IPS-NIHi7 (cell line): ENCODE measurements around the gene SLC22A2.

Source experiments
- DNase-seq: peaks from one replicate; pipeline ENCODE4 v3.0.0; 2012; ENCODE audit warnings: mixed read lengths; ENCODE audit errors: extremely low spot score

The SLC22A2 gene

DNA sequence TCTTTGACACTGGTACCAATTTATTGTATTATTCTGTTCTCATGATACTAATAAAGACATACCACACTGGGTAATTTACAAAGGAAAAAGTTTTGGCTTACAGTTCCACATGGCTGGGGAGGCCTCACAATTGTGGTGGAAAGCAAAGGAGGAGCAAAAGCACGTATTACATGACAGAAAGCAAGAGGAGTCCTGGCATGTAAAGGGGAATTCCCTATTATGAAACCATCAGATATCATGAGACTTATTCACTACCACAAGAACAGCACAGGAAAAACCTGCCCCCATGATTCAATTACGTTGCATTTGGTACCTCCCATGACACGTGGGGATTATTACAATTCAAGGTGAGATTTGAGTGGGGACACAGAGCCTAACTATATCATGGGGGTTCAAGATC, 43.4 kb downstream of the SLC22A2 start:
- no peak for DNase-seq

DNA sequence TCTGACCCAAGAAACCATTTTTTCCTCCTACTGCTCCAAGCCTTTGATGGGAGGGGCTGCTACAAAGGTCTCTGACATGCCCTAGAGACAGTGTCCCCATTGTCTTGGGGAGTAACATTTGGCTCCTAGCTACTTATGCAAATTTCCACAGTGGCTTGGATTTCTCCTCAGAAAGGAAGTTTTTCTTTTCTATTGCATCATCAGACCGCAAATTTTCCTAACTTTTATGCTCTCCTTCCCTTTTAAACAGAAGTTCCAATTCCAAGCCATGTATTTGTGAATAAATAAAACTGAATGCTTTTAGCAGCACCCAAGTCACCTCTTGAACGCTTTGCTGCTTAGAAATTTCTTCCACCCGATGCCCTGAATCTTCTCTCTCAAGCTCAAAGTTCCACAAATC, 51.0 kb downstream of the SLC22A2 start:
- no peak for DNase-seq

DNA sequence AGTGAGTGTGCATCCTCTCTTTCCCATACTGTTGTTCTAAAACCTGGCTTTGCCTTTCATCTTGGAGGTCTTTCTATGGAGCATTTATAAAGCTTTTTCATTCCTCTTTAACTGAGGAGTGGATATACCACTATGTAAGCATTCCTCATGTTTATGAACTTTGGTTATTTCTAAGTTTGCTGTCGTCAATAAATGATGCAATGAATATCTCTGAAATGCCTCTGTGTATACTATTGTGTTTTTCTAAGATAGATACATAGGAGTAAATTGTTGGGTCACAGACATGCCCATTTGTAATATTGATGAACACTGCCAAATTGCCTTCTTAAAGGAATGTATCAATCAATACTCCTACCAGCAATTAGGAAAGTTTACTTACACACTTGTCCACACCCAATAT, 53.9 kb downstream of the SLC22A2 start:
- DNase-seq: no peak

DNA sequence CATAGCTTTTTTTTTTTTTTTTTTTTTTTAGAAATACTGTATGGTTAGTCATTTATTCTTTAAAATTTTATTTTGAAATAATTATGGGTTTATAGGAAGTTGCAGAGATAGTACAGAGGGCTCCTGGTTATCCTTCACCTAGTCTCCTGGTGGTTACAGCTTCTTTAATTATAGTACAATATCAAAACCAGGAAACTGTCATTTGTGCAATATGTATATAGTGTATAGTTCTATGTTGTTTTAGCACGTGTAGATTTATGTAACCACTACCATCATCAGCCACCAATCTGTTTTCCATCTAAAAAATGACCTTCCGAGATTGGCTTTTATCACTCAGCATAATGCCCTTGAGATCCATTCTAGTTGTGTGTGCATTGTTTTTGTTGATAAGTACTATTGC, 54.7 kb downstream of the SLC22A2 start:
- DNase-seq: no peak

DNA sequence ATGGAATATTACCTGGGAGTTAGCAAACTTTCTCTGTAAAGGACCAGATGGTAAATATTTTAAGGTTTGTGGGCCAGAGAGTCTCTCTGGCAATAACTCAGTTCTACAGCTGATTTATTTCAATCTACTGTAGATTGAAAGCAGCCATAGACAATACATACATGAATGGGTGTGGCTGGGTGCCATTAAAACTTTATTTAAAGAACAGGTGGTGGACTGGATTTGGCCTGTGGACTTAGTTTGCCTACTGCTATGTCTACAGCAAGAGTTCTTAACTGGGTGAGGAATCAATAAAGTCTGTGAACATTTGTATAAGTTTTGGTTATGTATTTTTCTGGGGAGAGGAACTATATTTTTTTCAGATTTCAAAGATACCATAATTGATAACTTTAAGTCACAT, 55.1 kb downstream of the SLC22A2 start:
- DNase-seq: no peak

DNA sequence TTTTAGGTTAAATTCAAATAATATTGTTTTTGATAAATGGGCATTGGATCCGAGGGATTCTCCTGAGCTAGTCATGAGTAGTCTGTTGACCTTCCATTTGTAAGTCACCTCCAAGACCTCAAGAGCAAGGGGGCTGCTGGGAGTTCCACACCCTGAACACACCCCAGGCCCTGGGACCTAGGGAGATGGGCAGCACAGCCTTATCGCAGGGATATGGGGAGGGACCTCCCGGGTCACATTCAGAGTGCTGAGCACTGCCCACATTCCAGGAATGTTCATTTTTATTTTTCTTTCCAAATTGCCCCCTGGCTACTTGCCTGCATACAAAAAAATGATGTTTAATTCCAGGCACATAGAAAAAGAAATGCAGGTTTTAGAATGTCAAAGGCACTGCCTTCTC, 55.5 kb downstream of the SLC22A2 start:
- DNase-seq: no peak

DNA sequence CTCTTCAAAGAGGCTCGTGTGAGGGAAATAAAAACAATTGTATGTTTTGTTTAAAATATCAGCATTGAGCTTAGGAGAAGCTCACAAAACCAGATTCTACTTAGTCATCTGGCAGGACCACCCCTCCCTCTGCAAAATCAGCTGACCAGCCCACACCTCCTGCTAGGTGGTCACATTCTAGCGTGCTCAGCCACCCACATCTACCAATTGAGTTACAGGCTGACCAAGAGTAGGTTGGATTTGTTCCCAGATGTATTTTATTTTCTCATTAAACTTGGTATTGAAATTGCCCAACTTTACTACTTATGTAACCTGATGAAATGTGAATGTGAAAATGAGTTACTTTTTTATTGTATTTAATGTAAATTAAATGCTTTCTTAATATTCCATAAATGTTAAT, 56.2 kb downstream of the SLC22A2 start:
- DNase-seq: no peak

DNA sequence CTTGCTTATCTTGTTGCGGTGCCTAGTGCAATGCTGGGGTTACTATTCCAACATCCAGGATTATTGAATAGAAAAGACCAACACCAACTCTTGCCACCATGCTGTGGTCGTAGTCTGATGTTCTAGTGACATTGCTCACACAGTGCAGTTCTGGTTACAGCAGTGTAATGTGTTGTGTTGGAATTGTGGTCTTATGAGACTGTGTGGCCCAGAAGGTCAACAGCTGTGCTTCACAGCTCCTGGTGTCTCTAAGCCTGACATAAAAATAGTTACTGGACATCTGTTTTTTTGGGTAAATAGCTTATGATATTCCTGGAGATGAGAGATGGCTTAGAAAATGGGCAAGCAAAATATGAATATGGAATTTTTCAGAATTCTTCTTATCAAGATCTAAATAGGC, 57.6 kb downstream of the SLC22A2 start:
- DNase-seq: no peak

DNA sequence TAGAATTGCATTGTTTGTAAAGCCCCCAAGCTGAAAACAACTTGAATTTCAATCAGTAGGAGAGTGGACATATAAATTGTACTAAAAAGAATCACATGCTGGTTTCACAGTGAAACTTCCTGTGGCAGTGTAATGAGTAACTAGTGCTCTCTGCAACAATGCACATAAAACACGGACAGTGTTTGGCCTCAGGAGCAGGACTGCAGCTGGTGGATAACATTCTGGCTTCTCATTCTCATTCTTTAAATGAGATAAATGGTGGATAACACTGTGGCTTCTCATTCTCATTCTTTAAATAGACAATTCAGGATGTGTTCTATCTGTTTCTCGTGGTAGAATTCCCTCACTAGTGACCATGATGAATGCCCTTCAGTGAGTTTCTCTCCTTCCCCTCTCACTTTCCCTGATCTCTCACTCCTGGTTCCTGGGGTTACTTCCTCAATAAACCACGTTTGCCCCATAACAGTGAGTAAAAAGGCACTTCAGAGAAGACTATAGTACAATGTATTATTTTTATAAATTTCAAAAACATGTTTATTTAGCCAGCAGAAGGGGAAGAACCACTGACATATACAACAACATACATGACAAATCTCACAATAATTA, 59.9 kb downstream of the SLC22A2 start:
- DNase-seq: no peak

DNA sequence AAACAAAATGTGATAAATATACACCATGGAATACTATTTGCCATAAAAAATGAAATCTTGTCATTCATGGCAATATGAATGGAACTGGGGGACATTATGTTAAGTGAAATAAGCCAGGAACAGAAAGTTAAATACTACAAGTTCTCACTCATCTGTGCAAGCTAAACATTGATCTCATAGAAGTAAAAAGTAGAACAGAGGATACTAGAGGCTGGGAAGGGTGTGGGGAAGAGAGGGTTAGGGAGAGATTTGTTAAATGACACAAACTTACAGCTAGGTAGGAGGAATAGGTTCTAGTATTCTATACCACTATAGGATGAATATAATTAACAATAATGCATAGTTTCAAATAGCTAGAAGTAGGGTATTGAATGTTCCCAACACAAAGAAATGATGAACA, 61.0 kb downstream of the SLC22A2 start:
- DNase-seq: no peak

DNA sequence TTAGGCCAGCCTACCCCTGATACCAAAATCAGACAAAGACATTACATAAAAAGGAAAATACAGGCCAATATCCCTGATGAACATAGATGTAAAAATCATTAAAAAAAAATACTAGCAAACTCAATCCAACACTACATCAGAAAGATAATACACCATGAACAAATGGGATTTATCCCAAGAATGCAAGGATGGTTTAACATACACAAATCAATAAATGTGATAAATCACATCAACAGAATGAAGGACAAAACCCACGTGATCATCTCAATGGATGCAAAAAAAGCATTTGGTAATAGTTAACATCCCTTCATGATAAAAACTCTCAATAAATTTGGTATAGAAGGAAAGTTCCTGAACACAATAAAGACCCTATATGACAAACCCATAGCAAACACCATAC, 63.8 kb downstream of the SLC22A2 start:
- no peak for DNase-seq

DNA sequence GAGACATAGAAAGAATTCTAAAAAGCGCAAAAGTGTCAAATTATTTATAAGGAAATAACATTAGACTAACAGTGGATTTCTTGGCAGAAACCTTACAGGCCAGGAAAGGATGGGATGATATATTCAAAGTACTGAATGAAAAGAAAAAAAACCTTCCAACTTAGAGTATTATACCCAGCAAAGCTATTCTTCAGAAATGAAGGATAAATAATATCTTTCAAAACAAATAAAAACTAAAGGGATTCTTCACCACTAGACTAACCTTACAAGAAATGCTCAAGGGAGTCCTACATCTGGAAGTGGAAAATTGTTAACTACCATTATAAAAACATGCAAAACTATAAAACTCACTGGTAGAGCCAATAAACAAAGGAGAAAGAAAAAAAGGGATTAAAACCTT, 65.8 kb downstream of the SLC22A2 start:
- no peak for DNase-seq

DNA sequence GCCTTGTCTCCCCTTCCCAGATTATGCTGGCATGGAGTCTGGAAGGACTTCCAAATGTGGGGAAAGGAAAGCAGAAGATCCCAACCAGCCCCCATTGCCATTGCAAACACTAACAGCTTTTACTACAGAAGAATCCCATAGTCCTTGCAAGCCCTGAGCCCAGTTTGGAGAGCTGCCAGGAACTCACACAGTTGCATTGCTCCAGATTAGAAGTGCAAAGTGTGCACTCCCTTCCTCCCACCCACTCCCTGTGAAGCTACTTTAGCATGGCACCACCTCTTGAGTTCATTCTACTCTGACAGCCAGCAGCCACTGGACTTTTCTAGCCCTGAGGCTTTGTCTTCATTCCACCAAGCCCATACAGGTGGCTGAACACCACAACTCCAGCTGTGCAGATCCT, 67.6 kb downstream of the SLC22A2 start:
- no peak for DNase-seq

DNA sequence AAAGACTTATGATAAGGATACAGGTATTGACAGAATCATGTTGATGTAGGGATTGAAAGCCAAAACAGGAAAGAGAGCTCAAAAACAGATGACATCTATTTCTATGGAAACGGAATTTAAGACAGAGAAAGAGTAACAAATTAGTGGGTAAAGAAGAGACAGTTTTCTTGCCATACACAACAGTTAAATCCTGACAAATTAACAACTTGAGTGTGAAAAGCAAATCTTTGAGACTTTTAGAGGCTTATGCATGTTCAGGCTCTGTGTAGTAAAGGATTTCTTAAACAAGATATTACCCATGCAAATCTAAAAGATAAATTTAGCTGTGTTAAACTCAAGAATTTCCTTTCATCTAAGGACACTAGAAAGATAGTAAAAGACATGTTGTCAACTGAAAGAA, 68.5 kb downstream of the SLC22A2 start:
- DNase-seq: no peak

DNA sequence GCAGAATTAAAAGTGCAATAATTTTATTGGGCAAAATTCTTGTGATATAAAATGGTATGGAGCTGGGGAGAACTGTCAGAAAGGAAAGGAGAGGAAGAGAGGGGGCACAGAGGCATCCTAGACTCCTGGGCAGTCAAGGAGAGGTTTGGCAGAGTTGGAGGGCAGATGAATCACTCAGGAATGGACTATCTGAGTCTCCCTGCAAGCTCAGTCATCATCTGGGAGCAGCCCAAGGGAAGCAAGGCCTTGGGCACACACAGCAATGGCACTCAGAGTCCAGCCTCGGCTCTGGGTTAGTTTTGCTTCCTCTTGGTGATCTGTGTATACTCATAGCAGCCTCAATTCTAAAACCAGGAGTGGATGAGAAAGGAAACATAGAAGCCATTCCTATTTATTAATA, 69.8 kb downstream of the SLC22A2 start:
- DNase-seq: no peak

DNA sequence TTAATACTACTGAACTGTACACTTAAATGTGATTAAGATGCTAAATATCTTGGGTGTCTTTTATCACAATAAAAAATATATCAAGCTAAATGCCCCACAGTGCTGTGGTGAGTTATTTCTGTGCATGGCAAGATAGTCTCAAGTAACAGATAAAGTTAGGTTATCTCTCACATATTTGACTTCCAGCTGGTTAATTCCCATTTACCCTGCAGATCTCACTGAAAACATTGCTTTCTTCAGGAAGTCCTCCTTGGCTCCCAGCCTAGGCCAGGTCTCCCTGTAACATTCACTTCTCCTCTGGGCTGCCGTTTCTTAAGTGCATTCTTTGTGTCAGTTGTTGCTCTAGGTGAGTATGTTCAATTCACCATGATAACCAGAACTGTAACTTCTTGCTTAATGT, 77.9 kb downstream of the SLC22A2 start:
- DNase-seq: no peak

DNA sequence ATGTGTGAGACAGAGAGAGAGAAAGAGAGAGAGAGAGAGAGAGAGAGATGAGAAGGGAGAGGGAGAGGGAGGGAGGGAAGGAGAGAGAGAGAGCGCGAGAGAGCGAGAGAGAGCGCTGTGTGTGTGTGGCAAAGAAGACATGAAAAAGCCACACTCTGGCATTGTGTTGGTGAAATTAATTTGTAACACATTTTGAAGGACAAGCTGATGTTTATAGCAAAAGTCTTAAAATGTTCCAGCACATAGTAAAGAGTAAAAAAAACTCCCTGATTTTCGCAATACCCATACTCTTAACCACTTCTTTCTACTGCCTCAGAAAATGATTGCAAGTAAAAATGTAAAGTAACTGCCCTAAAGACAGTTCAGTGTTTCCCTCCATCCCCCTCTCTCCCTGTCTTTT, 80.3 kb downstream of the SLC22A2 start:
- DNase-seq: no peak

DNA sequence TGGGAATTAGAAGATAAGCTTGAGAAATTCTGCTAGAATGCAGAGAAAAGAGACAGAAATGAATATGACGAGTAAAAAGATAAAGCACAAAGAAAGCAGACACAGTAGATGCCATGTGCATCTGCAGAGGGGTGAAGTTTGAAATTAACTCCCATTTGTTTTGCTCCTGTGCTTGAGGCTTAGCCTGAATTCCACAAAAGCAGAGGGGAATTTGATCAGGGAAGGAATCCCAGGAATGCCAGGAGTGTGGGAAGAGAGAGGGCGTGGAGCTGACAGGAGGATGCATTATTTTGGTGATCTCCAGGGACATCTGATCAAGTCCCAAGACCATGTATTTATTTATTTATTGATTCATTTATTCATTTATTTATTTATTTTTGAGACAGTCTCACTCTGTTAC, 81.4 kb downstream of the SLC22A2 start:
- DNase-seq: no peak

DNA sequence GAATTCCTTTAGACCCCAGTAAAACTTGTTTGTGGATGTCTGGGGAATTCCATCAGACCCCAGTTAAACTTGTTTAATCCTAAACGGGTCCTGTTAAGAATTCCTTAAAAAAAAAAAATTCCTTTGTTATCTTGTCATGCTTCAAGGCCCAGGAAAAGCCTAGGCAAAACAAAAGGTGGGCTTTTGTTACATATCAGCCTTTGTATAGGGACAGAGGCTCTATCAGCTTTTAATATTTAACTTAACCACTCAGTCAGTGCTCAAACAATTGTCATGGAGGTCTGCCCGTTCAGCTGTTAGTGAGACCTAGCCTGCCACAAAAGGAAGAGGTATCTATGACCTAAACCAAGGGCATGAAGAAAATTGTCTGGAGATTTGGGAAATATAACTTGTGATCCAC, 83.9 kb downstream of the SLC22A2 start:
- DNase-seq: no peak

DNA sequence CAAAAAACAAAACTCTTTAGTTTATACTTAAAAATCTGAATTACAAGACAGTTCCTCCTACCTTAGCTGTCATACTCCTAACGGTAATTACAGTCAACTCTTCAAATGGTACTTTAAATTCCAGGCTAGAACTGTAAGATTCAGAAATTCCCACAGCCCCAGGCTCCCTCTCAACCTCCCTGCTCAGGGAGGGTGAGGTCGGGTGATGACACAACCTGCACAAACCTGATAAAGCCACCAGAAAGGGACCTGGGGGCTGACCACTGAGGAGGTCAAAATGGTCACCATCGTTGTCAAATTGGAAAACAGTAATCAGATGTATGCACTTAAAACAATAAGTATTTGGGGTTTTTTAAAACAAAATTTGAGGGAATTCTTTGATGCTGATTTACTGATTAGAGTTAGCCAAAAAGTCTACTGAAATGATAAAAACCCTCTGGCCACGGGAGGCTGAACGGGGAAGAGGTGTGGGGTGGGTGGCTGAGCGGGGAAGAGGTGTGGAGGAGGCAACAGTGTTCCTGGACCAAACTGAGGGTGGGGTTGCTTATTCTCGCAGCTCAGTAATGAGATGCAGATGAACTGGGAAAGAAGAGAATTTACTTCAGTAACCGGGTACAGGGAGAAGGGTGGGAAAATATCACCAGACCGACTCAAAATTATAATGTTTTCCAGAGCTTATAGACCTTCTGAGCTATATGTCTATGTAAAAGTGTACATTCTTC, 84.7 kb downstream of the SLC22A2 start:
- no peak for DNase-seq

DNA sequence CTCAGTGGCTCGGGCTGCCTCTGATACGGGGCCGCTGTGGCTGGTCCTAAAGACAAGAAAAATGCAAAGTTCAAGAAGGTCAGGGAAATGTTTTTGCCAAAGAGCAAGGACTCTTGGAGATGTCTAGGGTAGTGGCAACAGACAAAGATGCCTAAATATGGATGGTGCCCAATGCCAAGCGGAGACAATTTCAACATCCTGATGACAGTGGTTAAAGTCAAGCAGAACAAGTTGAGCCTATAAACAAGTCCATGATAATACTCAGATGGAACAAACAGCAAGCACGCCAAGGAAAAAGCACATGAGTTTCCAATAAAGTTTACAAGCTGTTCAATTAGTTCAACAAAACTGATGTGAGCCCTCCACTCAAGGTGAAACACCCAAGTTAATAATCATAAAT, 85.9 kb downstream of the SLC22A2 start:
- DNase-seq: no peak

DNA sequence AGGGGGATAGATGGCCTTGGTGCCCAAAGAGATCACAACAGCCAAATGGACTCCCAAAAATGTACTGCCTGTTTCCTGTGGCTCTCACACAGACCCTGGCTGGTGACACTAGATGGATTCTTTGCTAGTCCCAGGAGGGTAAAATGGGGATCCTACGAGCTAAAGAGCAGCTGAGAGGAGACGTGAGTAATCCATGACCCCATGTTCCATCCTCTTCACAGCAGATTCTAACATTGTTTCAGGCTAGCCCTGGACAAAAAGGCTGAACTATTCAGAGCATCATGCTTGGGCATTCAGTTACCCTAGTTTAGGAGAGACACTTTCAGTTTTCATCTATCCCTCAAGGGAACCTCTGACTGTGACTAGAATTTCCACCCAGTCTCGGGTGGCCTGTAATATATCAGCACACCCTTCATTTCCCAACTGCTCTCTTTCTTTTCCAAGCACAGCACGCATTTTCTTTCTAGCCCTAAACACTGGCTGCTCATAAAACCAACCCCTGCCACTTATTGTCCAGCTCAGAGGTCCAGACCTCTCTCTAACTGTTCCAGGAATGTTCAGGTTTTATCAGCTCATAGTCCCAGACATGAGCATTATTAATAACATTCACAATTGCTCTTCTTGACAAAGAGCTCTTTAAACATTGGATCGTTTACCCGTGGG, 88.5 kb downstream of the SLC22A2 start:
- no peak for DNase-seq

DNA sequence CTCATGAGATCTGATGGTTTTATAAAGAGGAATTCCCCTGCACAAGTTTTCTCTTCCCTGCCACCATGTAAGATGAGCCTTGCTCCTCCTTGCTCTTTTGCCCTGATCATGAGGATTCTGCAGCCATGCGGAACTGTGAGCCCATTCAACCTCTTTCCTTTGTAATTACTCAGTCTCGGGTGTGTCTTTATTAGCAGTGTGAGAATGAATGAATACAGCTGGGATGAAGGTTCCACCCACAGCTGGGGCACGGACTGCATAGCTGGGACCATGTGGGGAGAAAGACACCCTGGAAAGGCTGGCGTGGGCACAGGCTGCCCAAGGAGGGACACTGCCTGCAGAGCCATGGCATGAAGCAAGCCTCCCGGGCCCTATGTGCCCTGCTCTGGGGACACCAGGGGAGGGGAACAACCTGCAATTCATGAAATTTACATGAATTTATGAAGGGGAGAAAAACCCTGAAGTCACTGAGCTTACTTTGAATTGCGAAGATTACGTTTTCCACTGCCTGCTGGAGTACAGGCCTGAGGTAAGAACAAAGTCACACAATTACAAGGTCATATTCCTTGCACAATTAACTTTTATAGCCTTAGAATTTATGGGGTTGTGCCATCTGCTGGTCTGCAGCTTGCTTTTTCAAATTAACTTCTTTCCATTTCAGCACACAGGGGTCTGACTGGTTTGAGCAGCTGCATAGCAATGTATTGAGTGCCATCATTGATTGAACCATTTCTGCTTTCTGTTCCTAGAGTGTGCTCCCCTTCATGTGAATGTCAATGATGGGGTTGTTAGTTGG, 90.8 kb downstream of the SLC22A2 start:
- no peak for DNase-seq
